SU-DHL-6 (cell line): Measurements from ENCODE around the gene TPP1.

Experiments used
- EZH2phosphoT487 ChIP-seq: fragments of 200-600 bp; sonication (generic), shearing (Covaris generic); conservative IDR thresholded peaks from 2 replicates; pipeline ENCODE4 v1.6.1; 2018; ENCODE audit warnings: mild to moderate bottlenecking, antibody characterized with exemption, low read length, moderate library complexity, mixed read lengths
- TF ChIP-seq, protein P1 (sequence below): fragments of 200-600 bp; sonication (generic); IDR thresholded peaks from one replicate; pipeline ENCODE4 v1.5.1; 2017; ENCODE audit warnings: antibody characterized with exemption, mild to moderate bottlenecking, low read length, moderate library complexity; ENCODE audit not compliant: insufficient read depth, poor library complexity, severe bottlenecking

GRCh38 chr11:6666302-6667183 lies 47.3 kb upstream of the TPP1 start:
- TF ChIP-seq, protein P1, sequence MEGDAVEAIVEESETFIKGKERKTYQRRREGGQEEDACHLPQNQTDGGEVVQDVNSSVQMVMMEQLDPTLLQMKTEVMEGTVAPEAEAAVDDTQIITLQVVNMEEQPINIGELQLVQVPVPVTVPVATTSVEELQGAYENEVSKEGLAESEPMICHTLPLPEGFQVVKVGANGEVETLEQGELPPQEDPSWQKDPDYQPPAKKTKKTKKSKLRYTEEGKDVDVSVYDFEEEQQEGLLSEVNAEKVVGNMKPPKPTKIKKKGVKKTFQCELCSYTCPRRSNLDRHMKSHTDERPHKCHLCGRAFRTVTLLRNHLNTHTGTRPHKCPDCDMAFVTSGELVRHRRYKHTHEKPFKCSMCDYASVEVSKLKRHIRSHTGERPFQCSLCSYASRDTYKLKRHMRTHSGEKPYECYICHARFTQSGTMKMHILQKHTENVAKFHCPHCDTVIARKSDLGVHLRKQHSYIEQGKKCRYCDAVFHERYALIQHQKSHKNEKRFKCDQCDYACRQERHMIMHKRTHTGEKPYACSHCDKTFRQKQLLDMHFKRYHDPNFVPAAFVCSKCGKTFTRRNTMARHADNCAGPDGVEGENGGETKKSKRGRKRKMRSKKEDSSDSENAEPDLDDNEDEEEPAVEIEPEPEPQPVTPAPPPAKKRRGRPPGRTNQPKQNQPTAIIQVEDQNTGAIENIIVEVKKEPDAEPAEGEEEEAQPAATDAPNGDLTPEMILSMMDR = no peak
- TF ChIP-seq EZH2phosphoT487 = no peak
